ENCODE data around the gene F2RL3.

- TF ChIP-seq POLR2AphosphoS5 (IDR thresholded peaks at IDR 0.05) = no peak
- no peak for TF ChIP-seq POLR2A (IDR thresholded peaks at IDR 0.05)
Measured at GRCh38 chr19:16904599-16904998, 15.8 kb downstream of the F2RL3 start.
